Measurements from ENCODE around the gene AHDC1.
"Not testable (repeated sequence)": the region's sequence is repeated elsewhere in the genome, so short reads cannot be mapped to it uniquely, and the experiment has no call there.

The AHDC1 gene

DNA sequence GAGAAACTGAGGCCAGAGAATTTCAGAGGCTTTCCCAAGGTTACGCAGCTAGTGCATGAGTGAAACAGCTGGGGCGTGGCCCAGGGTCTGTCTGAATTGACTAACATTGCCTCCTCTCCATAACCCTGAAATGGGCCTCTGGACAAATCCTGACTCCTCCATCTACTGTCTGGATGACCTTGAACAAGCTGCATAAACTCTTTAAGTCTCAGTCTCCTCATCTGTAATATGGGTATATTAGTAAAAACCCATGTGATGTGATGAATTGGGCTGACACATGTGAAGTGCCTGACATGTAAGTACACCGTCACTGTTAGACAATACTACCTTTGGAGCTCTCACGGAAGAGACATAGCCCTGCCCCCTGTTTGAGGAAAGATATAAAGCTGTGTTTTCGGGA is 43.4 kb upstream of the AHDC1 start:
- TF ChIP-seq, protein P1, sequence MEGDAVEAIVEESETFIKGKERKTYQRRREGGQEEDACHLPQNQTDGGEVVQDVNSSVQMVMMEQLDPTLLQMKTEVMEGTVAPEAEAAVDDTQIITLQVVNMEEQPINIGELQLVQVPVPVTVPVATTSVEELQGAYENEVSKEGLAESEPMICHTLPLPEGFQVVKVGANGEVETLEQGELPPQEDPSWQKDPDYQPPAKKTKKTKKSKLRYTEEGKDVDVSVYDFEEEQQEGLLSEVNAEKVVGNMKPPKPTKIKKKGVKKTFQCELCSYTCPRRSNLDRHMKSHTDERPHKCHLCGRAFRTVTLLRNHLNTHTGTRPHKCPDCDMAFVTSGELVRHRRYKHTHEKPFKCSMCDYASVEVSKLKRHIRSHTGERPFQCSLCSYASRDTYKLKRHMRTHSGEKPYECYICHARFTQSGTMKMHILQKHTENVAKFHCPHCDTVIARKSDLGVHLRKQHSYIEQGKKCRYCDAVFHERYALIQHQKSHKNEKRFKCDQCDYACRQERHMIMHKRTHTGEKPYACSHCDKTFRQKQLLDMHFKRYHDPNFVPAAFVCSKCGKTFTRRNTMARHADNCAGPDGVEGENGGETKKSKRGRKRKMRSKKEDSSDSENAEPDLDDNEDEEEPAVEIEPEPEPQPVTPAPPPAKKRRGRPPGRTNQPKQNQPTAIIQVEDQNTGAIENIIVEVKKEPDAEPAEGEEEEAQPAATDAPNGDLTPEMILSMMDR (conservative IDR thresholded peaks at IDR 0.05; ENCODE audit: control insufficient read depth, insufficient read depth, low read depth, low read length), result no peak
- DNase-seq (ENCODE audit: low read depth), result no peak
- H3K4me3 ChIP-seq (ENCODE audit: control insufficient read depth, low read depth, low read length), result no peak overlapping the region

DNA sequence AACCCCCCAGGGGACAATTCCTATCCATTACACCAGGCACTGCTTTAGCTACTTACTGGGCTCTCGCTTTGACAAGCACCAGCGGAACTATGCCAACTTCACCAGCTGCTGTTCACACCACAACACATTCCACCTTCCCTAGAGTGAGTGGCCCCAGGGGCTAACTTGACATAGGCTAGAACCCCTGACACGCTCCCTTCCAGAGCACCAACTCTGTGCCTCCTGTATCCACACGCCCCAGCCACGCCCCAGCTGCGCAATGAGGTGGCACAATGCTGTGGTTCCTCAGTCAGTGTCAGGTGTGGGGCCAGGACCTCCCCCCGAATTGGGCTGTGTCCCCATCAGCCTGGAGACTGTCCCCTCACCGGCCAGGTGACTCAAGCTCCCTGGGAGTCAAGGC is 42.7 kb upstream of the AHDC1 start:
- peak; percentile 19 for DNase-seq (ENCODE audit: low read depth)
- H3K4me3 ChIP-seq (ENCODE audit: control insufficient read depth, low read depth, low read length), result no peak overlapping the region
- TF ChIP-seq, protein P1 (conservative IDR thresholded peaks at IDR 0.05; ENCODE audit: control insufficient read depth, insufficient read depth, low read depth, low read length), result no peak

DNA sequence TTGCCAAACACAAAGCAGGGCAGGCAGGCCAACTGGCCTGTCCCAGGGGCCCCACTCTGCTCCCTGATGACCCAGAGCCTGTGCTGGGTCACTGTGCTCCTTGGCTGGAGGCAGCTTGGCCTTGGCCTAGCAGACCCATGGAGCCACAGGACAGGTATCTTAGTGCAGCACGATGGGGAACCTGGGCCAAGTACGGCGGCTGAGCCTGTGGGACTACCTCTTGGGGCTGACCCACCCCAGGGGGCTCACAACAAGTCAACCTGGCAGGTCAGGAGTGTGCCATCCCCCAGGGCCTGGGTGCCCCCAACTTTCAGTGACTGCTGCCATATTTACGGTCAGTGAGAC is 41.1 kb upstream of the AHDC1 start:
- no peak overlapping the region for H3K4me3 ChIP-seq (ENCODE audit: control insufficient read depth, low read depth, low read length)
- DNase-seq (ENCODE audit: low read depth), result no peak
- TF ChIP-seq, protein P1 (conservative IDR thresholded peaks at IDR 0.05; ENCODE audit: control insufficient read depth, insufficient read depth, low read depth, low read length), result no peak

DNA sequence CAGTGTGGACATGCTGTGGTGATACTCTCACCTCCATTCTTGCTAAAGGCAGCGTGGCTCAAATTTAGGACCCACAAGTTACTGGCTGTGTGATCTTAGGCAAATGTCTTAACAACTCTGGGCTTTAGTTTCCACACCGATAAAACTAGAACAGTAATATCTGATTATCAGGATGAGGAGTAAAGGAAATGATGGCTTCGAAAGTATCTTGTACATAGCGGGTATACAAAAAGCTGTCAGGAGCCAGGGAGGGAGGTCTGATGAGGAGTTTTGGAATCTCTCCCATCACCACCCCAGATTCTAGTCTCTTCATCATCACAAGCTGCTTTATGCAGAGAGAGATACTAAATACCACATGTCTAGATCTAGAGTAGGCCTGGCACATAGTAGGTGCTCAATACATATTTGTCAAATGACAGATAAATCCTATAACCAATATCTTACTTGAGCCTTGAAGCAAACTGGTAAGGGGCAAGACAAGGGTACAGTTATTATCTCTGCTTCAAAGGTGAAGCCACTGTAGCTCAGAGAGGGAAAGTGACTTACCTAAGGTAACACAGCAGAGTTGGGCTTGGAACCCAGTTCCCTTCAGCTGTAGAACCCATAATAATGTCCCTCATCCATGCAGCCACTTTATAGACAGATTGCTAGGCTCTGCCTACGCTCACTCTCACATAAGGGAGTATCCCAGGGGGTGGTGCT is 40.6 kb upstream of the AHDC1 start:
- DNase-seq (ENCODE audit: low read depth), result no peak
- no peak overlapping the region for H3K4me3 ChIP-seq (ENCODE audit: control insufficient read depth, low read depth, low read length)
- TF ChIP-seq, protein P1 (conservative IDR thresholded peaks at IDR 0.05; ENCODE audit: control insufficient read depth, insufficient read depth, low read depth, low read length), result no peak

DNA sequence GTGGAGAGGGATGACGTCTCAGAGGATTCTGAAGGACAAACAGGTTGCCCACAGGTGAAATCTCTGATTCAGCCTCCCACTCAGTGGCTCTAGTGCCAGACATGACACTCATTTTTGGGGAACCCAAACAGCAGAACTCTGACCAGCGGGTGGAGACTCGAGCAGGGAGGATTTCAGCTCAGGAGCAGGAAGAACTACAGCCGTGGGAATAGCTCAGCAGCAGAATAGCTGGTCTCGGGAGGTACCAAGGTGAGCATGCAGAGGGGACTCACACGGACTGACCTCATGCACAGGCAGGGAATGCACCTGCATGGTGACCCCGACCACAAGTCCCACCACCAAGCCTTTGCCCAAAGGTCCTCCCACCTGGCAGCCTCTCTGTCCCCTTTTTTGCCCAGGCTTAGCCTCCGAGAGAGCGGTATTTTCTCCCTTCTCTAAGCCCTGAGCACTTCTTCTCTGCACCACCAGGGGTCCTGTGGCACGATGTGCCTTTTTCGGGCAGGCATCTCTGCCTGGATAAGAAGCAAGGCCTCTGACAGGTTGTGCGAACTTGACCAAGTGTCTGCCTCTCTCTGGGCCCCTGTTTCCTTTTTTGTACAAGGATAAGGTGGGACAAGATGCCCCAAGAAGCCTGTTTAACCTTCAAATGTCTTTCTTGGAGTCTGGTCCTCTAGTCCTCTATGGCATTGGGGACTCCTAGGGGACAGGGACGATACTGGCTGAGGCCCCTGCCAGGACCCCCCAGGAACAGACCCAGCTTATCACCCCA is 39.8 kb upstream of the AHDC1 start:
- TF ChIP-seq, protein P1 (conservative IDR thresholded peaks at IDR 0.05; ENCODE audit: control insufficient read depth, insufficient read depth, low read depth, low read length), result peak; percentile 90
- DNase-seq (ENCODE audit: low read depth), result peak; percentile 66
- H3K4me3 ChIP-seq (ENCODE audit: control insufficient read depth, low read depth, low read length), result no peak overlapping the region

DNA sequence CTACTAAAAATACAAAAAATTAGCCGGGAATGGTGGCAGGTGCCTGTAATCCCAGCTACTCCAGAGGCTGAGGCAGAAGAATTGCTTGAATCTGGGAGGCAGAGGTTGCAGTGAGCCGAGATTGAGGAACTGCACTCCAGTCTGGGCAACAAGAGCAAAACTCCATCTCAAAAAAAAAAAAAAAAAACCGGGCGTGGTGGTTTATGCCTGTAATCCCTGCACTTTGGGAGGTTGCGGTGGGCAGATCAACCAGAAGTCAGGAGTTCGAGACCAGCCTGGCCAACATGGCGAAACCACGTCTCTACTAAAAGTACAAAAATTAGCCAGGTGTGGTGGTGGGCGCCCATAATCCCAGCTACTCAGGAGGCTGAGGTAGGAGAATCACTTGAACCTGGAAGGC is 36.6 kb upstream of the AHDC1 start:
- not testable (repeated sequence) for H3K4me3 ChIP-seq (ENCODE audit: control insufficient read depth, low read depth, low read length); DNase-seq (ENCODE audit: low read depth)

DNA sequence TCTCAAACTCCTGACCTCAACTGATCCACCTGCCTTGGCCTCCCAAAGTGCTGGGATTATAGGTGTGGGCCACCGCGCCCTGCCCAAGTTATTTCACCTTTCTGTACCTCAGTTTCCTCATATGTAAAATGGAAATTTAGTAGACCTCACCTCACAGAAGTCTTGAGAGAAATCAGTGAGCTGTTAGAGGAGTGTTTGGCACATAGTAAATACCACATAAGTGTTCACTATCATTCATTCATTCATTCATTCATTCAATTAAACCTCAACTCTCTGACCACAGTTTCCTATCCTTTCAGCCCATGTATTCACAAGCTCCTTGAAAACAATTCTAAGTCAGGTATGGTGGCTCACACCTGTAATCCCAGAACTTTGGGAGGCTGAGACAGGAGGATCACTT is 34.9 kb upstream of the AHDC1 start:
- TF ChIP-seq, protein P1 (conservative IDR thresholded peaks at IDR 0.05; ENCODE audit: control insufficient read depth, insufficient read depth, low read depth, low read length), result no peak
- no peak for DNase-seq (ENCODE audit: low read depth)
- no peak overlapping the region for H3K4me3 ChIP-seq (ENCODE audit: control insufficient read depth, low read depth, low read length)
